HFFc6 (cell line): ENCODE results near the gene DCLK1. TPM values are rescaled to one million over a fixed set of nuclear protein-coding genes. Genes with fewer than 3 reads are reported as not detected.

Experiments
- DNase-seq: peaks from one replicate; pipeline ENCODE4 v3.0.0-alpha.2; 2018
- H3K27ac Mint-ChIP-seq: 2 replicates; pipeline ENCODE4 v1.8.0; 2020; ENCODE audit warnings: mild to moderate bottlenecking, mixed read lengths
- H3K27me3 Mint-ChIP-seq: 2 replicates; pipeline ENCODE4 v1.8.0; 2021; ENCODE audit warnings: mild to moderate bottlenecking, moderate library complexity, mixed read lengths; ENCODE audit not compliant: insufficient read depth
- H3K36me3 Mint-ChIP-seq: 2 replicates; pipeline ENCODE4 v1.8.0; 2021; ENCODE audit warnings: low read depth, mixed read lengths
- H3K4me1 Mint-ChIP-seq: 2 replicates; pipeline ENCODE4 v1.8.0; 2020; ENCODE audit warnings: low read depth, mixed read lengths
- H3K4me3 Mint-ChIP-seq: 2 replicates; pipeline ENCODE4 v1.8.0; 2020; ENCODE audit warnings: mild to moderate bottlenecking, moderate library complexity, mixed read lengths
- H3K9me3 Mint-ChIP-seq: 2 replicates; pipeline ENCODE4 v1.8.0; 2020; ENCODE audit warnings: mild to moderate bottlenecking, mixed read lengths
- CTCF ChIP-seq: fragments of 200-600 bp; sonication (generic); IDR thresholded peaks from 2 replicates; pipeline ENCODE4 v1.5.0; 2021; ENCODE audit warnings: antibody characterized with exemption, mild to moderate bottlenecking
- total RNA-seq, 6 experiments: library from RNA; stranded (reverse); fragmentation: NEBNext Ultra II Directional; extraction: Animal tissue kit (Norgen Biotek cat#: 25700); gene quantifications; 2 replicates in 1 of 6; 3 replicates in 5 of 6; pipeline ENCODE4 v1.2.3, GENCODE V29; 2021

The DCLK1 gene
- total RNA-seq, 6 experiments from 2014 or later, result not detected

DNA sequence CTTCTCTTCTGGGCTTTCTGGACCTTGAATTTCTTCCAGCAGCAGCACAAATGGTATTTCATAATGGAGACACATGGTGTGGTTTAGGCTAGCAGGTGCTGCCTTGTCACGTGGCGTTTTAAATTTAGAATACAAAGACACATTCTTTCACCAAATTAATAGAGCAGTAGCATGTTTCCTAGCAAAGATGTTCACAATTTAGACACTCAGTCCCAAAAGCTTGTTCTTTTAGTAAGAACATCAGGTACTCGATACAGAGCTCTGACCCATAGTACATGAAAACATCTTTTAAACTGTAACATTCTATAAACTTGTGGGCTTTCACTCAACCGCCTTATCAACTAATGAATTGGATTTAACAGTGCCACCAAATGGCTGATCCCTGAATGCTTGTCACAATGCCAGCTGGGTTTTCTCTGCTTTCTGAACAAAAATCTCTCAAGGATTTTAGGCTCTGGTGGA is 290.1 kb downstream of the DCLK1 start:
- DNase-seq, result no peak
- H3K4me1 Mint-ChIP-seq, result peaks cover 41% of the 10 kb centered on the region
- no peaks in the 10 kb centered on the region for H3K9me3 Mint-ChIP-seq
- no peak overlapping the region for H3K4me3 Mint-ChIP-seq
- no peak overlapping the region for H3K27ac Mint-ChIP-seq
- H3K27me3 Mint-ChIP-seq, result no peaks in the 10 kb centered on the region
- H3K36me3 Mint-ChIP-seq, result no peaks in the 10 kb centered on the region
- TF ChIP-seq CTCF, result no peak

- Mint-ChIP-seq H3K4me1 (peaks cover 46% of the 10 kb centered on the region), H3K27ac (no peak overlapping the region), H3K9me3 (no peaks in the 10 kb centered on the region), H3K4me3 (no peak overlapping the region), H3K27me3 (no peaks in the 10 kb centered on the region), H3K36me3 (no peaks in the 10 kb centered on the region)
- no peak for DNase-seq
- TF ChIP-seq CTCF, result no peak
Measured at GRCh38 chr13:35839806-35840205, 291.4 kb downstream of the DCLK1 start.

DNA sequence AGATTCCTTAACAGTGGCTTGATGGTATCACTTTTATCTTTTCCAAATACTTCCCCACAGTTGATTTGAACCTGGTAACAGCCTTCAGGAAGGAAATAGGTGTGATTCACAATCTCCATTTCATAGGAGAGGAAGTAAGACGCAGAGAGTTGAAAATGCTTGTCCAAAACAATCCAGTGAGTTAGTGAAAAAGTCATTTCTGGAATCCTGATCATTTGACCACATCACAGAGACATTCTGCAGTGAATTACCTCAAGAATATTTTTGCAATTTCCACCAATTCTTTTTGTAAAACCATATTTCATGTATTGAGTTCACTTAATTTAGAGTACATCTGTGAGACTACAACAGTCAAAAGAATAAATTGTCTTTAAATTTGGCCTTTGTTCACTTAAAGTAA is 292.8 kb downstream of the DCLK1 start:
- DNase-seq, result peak; percentile 65
- H3K4me1 Mint-ChIP-seq, result peaks cover 46% of the 10 kb centered on the region
- H3K9me3 Mint-ChIP-seq, result no peaks in the 10 kb centered on the region
- no peak for TF ChIP-seq CTCF
- no peaks in the 10 kb centered on the region for H3K27me3 Mint-ChIP-seq
- peak overlapping the region; percentile 43; the same call in 1 of the 2 replicates for H3K4me3 Mint-ChIP-seq
- H3K36me3 Mint-ChIP-seq, result no peaks in the 10 kb centered on the region
- peak overlapping the region; percentile 54 for H3K27ac Mint-ChIP-seq

DNA sequence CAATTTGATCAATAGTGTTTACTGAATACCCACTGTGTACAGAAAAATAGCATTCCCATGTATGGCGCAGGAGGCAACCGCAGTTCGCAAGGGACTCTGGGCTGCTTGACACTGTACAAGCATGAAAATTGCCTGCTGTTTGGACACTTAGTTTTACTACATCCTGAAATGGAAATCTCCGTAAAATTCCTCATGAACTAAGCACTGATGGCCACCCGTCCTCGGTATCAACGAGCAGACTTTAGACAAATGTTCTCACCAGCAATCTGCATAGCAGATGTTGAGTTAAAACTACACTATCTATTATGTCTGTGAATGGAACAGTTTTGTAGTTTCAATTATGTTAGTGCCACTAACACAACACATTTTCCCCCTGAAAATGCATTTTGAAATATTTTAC is 294.7 kb downstream of the DCLK1 start:
- no peak for DNase-seq
- no peak overlapping the region for H3K4me3 Mint-ChIP-seq
- no peak overlapping the region for H3K27ac Mint-ChIP-seq
- peaks cover 56% of the 10 kb centered on the region for H3K4me1 Mint-ChIP-seq
- no peaks in the 10 kb centered on the region for H3K9me3 Mint-ChIP-seq
- TF ChIP-seq CTCF, result no peak
- H3K27me3 Mint-ChIP-seq, result no peaks in the 10 kb centered on the region; the same call in 1 of the 2 replicates
- H3K36me3 Mint-ChIP-seq, result no peaks in the 10 kb centered on the region

DNA sequence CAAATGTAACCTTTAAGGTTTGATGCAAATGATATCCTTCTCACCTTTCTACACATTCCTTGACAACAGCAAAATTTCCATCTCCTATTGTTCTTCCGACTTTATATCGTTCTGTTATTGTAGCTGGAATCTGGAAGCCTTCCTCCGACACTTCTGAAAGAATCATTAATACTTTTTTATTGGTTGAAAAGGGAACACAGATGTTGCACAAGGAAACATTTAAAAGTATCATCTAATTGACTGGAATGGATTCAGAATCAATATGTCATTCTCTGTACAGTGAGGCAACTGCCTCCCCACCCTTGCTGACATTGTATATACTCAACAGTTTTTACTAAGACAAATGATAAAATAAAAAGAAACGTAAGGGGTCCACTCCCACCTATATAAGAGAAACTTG is 295.2 kb downstream of the DCLK1 start:
- no peaks in the 10 kb centered on the region for H3K9me3 Mint-ChIP-seq
- H3K27ac Mint-ChIP-seq, result no peak overlapping the region
- TF ChIP-seq CTCF, result no peak
- no peaks in the 10 kb centered on the region; the same call in 1 of the 2 replicates for H3K27me3 Mint-ChIP-seq
- no peak for DNase-seq
- H3K4me1 Mint-ChIP-seq, result peaks cover 56% of the 10 kb centered on the region
- H3K4me3 Mint-ChIP-seq, result no peak overlapping the region
- no peaks in the 10 kb centered on the region for H3K36me3 Mint-ChIP-seq
